Vagina (tissue), 2 donors: ENCODE data around the gene SMOC1.

Source experiments
- POLR2AphosphoS5 ChIP-seq, 2 donors: sonication (generic); formaldehyde crosslinking; IDR thresholded peaks; one replicate each; pipeline ENCODE4 v1.9.0; 2017; ENCODE audit warnings: antibody characterized with exemption in 2 of 2, mild to moderate bottlenecking in 2 of 2, low read depth in 1 of 2; ENCODE audit not compliant: insufficient read depth in 1 of 2
- TF ChIP-seq, protein P1 (sequence below), 3 experiments: fragments of 450-650 bp in 2 of 3; fragments of 200-600 bp in 1 of 3; sonication (generic) in 1 of 3; IDR thresholded peaks; one replicate each; pipeline ENCODE4 v1.5.1; 2017 to 2019; ENCODE audit warnings: antibody characterized with exemption in 3 of 3, mild to moderate bottlenecking in 2 of 3, moderate library complexity in 2 of 3

DNA sequence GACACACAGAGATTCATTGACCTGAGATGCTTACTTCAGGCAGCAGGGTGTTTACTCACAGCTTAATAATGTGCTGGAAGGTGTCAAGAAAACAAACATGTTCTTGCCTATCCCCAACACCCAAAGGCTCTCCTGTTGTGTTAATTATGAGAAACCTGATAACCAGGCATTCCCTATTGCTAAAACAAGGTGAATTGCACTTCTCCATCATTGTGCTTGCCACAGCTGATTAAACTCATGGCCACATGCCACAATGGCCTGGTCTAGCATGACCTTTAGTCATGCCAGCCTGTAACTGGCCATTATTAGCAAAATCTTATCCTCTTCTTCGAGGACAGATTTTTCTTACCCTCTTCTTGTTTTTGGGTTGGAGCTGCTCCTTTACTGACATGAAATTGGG lies 21.4 kb downstream of the SMOC1 start:
- TF ChIP-seq, protein P1, sequence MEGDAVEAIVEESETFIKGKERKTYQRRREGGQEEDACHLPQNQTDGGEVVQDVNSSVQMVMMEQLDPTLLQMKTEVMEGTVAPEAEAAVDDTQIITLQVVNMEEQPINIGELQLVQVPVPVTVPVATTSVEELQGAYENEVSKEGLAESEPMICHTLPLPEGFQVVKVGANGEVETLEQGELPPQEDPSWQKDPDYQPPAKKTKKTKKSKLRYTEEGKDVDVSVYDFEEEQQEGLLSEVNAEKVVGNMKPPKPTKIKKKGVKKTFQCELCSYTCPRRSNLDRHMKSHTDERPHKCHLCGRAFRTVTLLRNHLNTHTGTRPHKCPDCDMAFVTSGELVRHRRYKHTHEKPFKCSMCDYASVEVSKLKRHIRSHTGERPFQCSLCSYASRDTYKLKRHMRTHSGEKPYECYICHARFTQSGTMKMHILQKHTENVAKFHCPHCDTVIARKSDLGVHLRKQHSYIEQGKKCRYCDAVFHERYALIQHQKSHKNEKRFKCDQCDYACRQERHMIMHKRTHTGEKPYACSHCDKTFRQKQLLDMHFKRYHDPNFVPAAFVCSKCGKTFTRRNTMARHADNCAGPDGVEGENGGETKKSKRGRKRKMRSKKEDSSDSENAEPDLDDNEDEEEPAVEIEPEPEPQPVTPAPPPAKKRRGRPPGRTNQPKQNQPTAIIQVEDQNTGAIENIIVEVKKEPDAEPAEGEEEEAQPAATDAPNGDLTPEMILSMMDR (IDR thresholded peaks at IDR 0.05), result no peak
- TF ChIP-seq POLR2AphosphoS5 (IDR thresholded peaks at IDR 0.05; ENCODE audit: insufficient read depth in 1 of 2, low read depth in 1 of 2), result no peak
